D721Med (cell line): ENCODE measurements around the gene NAA15.

Experiments
- DNase-seq: peaks from one replicate; pipeline ENCODE4 v3.0.0; 2011; ENCODE audit warnings: low spot score; ENCODE audit not compliant: insufficient read length
- FAIRE-seq: peaks from 2 replicates; lab custom pipeline; 2011; peaks lifted over from hg19 to GRCh38; lab: Jason Lieb, UNC
- CTCF ChIP-seq: IDR thresholded peaks from 2 replicates; pipeline ENCODE4 v1.5.1; 2012; ENCODE audit warnings: mild to moderate bottlenecking, control low read depth; ENCODE audit not compliant: insufficient read depth; ENCODE audit errors: missing control alignments

The NAA15 gene

GRCh38 chr4:139266583-139267257, 34.6 kb upstream of the NAA15 start:
- DNase-seq (no peak), FAIRE-seq (no peak)
- no peak for TF ChIP-seq CTCF

GRCh38 chr4:139267301-139267700, 34.0 kb upstream of the NAA15 start:
- FAIRE-seq: no peak
- no peak for DNase-seq
- no peak for TF ChIP-seq CTCF

- FAIRE-seq: no peak
- no peak for DNase-seq
- TF ChIP-seq CTCF: no peak
Observed at GRCh38 chr4:139273835-139274234, 27.5 kb upstream of the NAA15 start.

- no peak for DNase-seq
- TF ChIP-seq CTCF: no peak
- FAIRE-seq: no peak
Observed at GRCh38 chr4:139274790-139275189, 26.5 kb upstream of the NAA15 start.

GRCh38 chr4:139275281-139275735, 26.0 kb upstream of the NAA15 start:
- no peak for TF ChIP-seq CTCF
- no peak for DNase-seq
- no peak for FAIRE-seq

GRCh38 chr4:139278485-139278884, 22.8 kb upstream of the NAA15 start:
- DNase-seq (no peak), FAIRE-seq (no peak)
- TF ChIP-seq CTCF: no peak
